HG03039 (cell line): ENCODE measurements around the gene SHC2.
"Not testable (repeated sequence)": the region's sequence is repeated elsewhere in the genome, so short reads cannot be mapped to it uniquely, and the experiment has no call there.

Experiments used
- ATAC-seq: cut with Tn5 transposase; IDR thresholded peaks from one replicate; pipeline ENCODE4 v1.9.1; 2021; ENCODE audit warnings: mild to moderate bottlenecking, moderate library complexity; ENCODE audit not compliant: unreplicated experiment

The SHC2 gene

DNA sequence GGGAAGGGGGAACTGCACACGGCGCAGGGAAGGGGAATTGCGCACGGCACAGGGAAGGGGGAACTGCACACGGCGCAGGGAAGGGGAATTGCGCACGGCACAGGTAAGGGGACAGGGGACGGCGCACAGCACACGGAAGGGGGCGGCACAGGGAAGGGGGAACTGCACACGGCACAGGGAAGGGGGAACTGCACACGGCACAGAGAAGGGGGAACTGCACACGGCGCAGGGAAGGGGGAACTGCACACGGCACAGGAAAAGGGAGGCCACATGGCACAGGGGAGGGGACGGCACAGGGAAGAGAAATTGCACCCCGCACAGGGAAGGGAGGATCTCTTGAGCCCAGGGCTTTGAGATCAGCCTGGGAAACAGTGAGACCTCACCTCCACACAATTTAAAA, 33.2 kb downstream of the SHC2 start:
- ATAC-seq: not testable (repeated sequence)

DNA sequence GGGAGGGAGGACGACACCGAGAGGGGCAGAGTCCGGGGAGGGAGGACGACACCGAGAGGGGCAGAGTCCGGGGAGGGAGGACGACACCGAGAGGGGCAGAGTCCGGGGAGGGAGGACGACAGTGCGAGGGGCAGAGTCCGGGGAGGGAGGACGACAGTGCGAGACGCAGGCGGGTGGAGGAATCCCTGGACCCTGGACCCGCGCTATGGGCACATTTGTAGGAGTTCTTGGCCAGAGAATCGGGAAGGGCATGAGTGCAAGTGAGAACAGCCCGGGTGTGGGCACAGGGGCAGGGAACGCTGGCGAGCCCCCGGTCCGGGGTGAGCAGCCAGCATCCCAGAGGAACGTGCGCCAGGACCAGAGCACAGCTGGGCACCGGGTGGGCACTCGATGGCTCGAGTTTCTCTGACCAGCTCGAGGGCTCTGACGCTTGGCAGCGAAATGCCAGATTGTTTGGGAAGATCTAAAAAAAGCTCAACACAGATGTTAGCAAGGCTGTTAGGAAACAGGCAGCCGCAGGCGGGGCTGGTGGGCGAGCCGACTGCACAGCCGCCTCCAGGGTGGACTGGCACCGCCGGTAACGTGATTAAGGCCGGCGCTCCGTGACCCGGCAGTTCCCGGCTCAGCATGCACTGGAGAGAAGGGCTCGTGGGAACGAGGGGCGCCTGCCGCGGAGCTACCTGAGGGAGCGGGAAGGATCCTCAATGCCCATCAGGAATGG, 33.9 kb downstream of the SHC2 start:
- ATAC-seq: no peak

DNA sequence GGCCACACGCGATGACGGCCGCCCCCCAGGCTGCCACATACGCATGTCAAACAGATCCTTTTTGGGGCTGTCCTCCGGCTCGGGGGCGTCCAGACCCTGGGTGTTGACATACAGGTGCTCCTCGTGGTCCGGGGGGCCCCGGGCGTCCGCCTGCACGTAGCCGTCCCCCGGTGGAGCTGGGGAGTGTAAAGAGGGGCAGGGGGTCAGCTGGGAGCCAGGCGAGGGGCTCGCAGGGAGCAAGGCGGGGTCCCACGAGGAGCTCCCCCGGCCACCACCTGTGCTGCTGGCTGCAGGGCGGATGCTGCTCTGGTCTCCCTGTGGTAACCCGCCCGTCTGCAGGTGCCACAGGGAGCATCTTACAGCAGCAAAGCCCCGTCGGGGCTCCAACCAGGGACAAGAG, 35.8 kb downstream of the SHC2 start:
- no peak for ATAC-seq

DNA sequence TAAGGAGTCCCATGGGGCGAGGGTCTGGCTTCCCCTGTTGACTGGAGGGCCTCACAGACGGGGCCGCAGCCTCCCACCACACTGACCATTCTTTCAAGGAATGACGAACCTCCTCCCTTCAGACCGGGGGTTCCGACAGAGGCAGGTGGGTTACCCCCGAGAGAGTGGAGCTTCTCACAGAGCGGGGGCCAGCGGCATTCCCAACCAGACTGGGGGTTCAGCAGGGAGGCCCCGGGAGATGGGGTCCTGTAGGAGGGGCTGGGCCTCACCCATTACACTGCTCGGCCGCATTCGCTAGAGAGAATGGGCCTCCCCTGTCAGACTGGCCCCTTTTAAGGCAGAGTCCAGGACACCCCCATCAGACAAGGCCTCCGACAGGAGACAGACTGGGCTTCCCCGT, 36.3 kb downstream of the SHC2 start:
- no peak for ATAC-seq

DNA sequence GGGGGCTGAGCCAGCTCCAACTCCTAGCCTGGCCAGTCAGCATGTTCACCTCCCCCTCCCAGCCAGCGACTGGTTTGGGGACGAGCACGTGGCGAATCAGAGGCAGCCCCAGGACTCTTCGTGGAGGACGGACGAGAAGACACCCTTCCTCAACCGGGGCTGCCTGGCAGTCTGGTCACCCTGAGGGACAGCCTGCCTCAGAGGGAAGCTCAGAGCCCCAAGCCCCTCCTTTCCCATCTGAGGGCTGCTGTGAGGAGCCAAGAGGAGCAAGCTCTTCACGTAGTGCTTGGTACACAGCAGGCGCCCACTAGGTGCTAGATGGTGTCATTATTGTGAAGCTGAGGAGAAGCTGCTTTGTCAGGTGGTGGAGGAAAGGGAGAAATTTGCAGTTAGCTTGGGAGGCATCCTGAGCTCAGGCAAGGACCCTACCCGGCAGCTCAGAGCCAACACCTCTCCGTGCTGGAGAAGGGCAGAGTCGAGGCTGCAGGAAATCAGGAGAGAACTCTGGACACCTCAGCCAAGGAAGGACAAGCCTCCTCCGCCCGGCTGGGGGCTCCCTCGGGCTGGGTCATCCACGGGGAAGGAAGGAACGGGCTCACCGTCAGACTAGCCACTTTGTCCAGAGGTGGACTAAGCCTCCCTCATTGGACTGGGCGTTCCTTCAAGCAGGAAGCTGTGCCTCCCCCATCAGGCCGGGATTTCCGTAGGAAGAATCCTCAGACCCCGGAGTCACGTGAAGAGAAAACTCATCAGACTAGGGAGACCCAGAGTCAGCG, 37.0 kb downstream of the SHC2 start:
- ATAC-seq: no peak

DNA sequence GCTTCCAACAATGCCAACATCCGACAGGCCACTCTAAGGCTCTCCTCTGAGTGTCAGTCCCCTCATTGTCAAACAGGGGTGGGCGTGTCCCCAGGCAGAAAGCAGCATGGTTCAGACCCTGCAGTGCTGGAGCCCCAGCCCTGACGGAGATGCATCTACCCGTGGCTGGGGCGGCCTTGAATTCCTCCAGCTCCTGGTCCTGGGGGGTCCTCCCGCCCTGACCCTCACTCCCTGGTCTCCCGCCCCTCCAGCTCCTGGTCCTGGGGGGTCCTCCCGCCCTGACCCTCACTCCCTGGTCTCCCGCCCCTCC, 38.0 kb downstream of the SHC2 start:
- ATAC-seq: not testable (repeated sequence)

DNA sequence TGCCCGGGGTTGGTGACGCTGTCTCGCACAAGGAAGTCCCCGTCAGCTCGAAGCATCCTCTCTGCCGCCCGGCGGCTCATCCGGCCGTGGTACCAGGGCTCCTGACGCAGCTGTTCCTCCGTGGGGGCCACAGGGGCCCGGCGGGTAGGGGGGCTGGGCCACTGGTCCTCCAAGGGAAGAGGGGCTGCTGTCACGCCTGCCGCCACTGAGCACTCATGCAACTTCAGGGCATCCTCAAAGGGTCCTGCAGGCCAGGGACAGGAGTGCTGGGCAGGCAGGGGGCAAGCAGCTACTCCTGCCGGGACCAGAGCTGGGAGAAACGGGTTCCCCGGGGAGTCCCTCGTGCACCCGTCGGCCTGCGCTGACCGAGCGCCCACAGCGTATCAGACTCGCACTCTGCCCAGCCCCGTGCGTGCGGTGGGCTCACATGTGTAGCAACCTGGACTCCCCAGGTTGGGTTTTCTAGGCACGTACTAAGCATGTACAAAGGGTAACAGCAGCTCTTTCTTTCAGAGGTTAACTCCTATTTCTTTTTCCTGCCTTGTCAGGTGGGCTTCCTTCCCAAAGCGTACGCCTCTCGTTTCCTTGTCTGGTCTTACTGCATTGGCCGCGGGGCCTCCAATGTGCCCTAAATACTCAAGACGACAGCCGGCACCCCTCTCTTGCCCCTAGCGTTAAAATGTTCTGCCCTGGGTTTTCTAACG, 38.5 kb downstream of the SHC2 start:
- no peak for ATAC-seq

DNA sequence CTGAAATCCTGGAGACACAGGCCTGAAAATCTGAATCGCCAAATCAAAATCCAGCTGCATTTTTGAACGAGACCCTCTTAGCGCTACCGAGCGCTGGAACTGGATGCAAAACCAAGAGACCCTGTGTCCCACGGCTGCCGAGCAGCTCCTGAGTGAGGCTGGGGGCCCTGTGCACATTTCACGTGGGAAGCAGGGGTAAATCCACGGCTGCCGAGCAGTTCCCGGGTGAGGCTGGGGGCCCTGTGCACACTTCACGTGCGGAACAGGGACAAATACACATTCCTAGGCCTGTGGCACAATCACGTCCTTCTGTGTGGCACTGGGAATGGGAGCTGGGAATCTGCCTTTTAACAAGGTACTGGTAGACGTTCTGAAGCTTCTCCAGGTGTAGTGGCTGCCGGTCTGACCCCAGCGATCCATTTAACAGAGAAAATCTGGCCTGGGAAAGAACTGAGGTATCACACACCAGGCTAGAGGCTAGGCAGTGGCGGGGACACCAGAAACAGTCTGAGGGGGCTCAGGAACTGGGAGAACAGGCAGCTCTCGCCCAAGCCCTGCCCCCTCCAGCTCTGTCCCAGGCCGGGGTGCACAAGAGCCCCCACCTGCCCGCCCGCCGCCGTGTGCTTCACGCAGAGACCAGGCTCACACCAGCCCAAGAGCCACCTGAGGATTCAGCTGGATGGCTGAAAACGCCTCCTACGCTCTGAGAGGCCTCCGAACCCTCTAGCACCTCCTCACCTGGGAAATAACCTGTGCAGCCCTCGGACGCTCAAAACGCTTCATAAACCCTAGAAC, 40.9 kb downstream of the SHC2 start:
- no peak for ATAC-seq

DNA sequence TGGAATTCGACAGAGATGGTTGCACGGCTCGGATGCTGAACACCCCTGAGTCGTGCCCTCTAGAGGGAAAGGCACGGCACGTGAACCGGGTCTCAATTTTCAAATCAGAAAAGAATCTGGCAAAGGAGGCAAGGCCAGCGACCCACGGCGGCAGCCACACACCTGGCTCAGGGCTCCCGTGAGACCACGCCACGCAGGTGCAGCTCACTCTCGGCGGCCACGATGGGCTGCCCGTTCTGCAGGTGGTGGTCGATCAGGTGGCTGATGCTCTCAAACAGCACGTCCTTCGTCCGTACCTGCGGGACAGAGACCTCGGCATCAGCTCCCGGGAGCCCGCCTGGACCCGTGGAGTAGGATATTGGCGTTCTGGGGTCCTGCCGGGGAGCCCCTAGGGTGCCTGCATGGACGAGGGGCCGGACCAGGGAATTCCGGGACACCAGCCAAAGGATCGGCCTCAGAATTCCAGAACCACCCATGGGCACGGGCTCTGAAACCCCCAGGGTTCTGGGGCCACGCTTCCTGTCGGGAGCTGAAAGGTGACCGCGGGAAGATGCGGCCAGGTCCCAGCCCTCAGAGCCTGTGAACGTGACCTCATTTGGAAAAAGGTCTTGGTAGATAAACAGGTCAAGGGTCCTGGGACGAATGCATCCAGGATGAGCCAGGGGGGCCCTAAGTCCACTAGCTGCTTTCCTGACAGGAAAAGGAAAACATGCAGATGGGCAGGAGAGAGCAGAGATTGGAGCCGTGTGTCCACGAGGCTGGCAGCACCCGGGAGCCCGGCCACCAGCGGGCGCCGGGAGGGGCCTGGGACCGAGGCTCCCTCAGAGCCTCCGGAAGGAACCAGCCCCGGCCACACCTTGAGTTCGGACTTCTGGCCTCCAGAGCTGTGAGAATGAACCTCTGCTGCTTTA, 41.8 kb downstream of the SHC2 start:
- ATAC-seq: no peak

DNA sequence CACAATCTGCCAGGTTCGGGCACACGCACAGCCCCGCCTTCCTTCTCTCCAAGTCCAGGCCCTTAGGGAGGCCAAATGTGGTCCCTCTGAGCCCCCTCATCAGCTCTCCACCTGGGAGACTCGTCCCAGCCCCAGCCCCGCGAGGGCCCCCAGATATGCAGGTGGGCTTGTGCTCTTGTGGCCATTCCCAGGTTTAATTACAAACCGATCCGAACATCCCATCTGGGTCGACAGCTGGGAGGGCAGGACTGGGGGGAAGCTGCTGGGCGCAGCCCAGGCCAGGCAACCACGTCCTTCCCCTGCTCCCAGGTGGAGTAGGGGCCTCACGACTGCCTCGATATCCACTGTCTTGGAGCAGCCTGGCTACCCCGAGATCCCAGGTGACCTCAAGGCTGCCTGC, 44.4 kb downstream of the SHC2 start:
- no peak for ATAC-seq

DNA sequence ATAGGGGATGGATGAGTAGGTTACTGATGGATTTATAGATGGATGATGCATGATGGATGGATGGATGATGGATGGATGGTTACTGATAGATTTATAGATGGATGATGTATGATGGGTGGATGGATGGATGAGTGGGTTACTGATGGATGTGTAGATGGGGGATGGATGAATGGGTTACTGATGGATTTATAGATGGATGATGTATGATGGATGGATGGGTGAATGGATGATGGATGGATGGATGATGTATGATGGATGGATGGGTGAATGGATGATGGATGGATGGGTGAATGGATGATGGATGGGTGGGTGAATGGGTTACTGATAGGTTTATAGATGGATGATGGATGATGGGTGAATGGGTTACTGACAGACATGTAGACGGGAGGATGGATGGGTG, 45.5 kb downstream of the SHC2 start:
- ATAC-seq: no peak

DNA sequence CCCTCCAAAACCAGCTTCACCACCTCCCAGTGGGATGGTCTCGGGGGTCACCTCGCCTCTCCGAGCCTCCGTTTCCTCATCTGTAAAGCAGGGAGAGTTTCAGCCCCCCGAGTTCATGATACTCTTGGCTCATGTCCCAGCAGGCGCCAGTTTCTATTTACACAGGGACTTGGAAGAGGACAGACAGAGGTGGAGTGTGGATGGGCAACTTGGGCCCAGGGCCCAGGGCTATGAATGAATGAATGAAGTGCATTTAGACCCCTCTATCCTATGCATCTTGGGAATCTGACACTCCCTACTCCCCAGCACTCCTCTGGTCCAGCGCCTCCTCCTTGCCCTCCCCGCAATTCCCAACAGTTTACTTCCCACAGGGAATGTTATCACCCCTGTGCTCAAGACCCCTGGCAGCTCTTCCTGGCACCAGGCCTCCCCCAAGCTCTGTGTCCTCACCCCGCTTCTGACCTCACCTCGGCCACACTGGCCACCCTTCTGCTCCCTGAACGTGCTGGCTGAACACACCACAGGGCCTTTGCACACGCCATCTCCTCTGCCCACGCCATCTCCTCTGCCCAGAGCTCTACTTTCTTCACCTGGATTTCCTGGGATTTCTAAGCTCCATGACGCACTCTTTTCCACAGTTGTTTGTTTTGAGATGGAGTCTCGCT, 46.9 kb downstream of the SHC2 start:
- no peak for ATAC-seq

DNA sequence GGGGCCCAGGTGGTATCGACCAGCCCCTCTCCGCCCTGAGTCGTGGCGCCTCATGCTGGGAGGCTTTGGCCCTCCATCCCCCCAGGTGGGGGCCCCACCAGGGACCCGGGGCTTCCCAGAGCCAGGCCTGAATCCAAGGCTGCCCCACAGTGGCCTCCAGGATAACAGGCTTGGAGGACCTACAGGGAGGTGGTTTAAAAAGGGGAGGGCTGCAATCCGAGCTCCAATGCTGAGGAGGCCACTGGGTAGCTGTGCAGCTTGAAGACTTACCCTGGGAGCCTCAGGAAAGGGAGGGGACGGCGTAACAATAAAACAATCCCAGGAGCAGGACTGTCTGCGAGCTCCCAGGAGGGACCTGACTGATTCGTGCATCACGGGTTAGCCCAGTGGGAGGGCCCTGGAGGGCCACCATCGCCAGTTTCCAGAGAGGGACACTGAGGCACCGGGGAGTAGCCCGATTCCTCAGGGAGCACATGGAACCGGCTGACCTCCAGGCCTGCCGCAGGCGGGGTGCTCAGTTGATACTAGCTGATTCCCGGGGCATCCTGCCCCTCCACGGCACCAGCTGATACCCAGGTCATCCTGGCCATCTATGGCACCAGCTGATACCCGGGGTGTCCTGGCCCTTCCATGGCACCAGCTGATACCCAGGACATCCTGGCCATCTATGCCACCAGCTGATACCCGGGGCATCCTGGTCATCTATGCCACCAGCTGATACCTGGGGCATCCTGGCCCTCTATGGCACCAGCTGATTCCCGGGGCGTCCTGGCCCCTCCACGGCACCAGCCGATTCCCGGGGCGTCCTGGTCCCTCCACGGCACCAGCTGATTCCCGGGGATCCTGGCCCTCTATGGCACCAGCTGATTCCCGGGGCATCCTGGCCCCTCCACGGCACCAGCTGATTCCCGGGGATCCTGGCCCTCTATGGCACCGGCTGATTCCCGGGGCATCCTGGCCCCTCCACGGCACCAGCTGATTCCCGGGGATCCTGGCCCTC, 48.2 kb downstream of the SHC2 start:
- ATAC-seq: no peak

DNA sequence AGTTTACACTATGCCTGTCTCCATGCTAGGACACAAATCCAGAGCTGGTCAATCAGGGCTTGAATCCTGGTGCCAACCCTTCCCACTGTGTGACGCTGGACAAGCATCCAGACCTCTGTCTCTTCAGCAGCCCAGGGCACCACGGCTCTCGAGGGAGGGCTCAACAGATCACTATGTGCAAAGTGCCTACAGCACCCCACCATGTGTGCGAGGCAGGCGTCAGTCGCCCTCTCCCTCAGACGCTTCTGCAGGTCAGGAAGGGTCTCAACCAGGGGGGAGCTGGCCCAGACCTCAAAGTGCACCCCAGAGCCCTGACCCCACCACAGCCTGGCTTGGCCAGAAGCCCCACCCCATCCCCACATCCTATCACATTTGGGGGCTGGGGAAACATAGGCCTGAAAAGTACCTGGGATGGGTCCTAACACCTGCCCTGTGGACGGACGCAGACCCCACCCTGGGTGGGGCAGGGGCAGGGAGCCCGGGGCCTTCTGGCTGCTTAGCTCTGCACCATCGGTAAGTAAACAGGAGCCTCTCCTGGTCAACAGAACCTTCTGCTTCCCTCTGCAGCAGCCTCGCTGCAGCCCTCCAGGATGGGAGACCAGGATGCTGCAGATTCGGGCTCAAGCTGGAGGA, 49.0 kb downstream of the SHC2 start:
- ATAC-seq: no peak

DNA sequence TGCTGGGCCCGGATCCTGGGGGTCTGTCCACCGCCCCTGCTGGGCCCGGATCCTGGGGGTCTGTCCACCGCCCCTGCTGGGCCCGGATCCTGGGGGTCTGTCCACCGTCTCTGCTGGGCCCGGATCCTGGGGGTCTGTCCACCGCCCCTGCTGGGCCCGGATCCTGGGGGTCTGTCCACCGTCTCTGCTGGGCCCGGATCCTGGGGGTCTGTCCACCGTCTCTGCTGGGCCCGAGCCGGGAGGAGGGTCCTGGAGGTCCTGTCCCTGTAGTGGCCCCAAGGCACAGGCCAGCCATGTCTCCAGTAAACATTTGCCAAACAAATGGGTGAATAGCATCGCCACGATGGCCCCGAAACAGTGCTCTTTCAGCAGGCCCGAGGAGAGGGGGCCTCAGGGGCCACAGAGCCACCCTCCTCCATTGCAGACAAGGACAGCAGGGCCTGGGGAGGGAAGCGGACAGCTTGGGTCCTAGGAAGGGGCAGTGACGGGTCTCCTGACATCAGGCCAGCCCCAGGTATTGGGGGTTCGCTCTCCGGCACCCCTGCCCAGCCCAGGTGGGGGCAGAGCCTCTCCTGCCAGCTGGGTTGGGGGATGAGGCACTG, 49.6 kb downstream of the SHC2 start:
- not testable (repeated sequence) for ATAC-seq

DNA sequence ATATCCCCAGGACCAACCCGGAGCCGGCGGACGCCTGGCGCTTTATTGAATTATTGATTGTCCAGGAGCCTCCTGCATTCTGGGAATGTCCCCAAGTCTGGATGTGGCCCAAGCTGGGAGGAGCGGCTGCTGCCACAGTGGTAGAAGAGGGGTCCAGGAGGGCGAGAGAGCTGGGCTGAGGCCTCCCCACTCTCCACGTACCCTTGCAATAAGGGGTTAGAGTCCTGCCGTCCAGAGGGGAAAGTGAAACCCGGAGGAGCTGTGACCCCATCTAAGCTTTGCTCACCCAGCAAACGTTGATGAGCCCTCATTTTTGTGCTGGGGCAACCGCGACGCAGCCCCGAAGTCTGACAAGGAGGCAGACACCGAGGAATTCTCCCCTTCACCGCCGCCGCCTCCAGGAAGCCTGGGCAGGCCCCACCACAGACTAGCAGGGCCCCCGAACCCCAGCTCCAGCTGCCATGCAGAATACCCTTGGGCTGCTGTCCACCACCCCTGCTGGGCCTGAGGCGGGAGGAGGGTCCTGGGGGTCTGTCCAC, 50.5 kb downstream of the SHC2 start:
- no peak for ATAC-seq

DNA sequence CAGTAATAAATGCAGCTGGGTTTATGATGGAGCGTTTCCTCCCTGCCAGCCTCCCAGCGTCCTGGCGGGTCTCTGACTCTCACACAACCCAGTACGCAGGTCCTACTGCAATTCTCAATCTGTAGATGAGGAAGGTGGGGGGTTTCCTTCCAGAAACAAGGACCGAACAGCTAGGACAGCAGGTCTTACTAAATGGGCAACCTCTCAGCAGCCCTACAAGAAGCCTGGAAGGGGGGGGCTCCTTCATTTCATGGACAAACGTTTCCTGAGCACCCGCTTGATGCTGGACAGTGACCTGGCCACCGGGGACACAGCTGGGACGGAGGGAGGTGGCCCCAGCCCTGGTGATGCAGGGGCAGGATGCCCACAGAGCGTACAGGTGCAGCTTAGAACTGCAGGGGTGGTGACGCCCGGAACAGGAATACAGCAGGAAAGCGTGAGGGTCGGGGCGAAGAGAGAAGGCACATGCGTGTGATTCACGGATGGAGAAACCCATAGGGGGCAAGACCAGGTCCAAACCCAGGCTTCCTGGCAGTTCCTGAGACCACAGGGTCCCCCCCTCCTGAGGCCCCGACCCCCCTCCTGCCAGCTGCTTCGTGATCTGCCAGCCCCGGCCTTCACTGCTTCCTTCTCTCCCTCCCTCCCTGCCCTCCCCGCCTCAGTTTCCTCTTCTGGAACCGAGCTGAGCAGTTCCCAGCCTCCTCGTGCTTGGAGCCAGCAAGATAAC, 51.2 kb downstream of the SHC2 start:
- no peak for ATAC-seq
